22Rv1 (cell line): ENCODE results near the gene SLC23A2.

ENCODE experiments used
- CTCF ChIP-seq: fragments of 450-650 bp; IDR thresholded peaks from 2 replicates; pipeline ENCODE4 v1.5.1; 2017; ENCODE audit warnings: mild to moderate bottlenecking
- ZFX ChIP-seq: fragments of 450-650 bp; IDR thresholded peaks from 2 replicates; pipeline ENCODE4 v1.6.1; 2017; ENCODE audit warnings: antibody characterized with exemption, borderline replicate concordance

DNA sequence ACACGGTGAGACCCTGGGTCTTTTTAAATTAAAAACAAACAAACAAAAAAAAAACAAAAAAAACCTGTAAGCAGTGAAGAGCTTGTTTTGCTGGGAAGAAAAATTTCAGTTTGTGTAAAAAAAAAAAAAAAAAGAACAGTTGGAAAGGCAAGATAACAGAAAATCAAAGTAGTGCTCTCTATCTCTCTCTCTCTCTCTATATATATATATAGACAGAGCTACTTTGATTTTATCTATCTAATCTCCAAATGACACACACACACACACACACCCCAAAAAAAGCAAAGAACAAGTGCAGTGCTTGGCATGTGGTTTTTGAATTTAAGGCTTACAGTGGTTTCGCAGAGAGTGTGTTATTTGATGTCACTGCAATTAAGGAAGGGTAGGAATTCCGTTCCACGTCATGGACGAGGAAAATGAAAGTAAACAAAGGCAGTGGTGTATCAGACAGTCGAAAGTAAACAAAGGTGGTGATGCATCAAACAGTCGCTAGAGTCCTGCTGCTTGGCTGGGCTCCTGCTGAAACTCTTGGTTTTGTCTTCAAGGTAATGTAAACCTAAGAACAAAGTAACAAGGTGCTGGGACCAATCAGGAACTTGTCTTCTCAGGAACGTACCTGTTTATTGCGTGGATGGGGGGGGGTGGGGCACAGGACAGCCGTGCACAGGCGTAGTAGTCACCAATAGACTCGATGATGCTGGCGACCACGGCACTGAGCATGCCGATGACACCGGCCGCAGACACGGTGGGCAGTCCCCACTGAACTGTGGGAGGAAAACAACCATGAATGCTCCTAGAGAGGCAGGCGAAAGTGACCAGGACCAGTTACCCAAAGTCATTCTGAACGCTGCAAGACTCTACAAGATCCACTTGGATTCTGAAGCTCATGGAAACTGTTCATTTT, 131.8 kb downstream of the SLC23A2 start:
- no peak for TF ChIP-seq CTCF
- TF ChIP-seq ZFX, result no peak
